RWPE2 (cell line): ENCODE results near the gene GREB1L.

Experiments
- ATAC-seq: fragments of 200-7000 bp; cut with Tn5 transposase; 3 replicates; pipeline ENCODE4 v1.9.1; 2021; ENCODE audit warnings: low read depth
- DNase-seq: peaks from one replicate; pipeline ENCODE4 v3.0.0-alpha.2; 2020; ENCODE audit warnings: low spot score
- H3K27ac ChIP-seq: fragments of 450-650 bp; 2 replicates; pipeline ENCODE4 v1.5.1; 2017; ENCODE audit warnings: mild to moderate bottlenecking; ENCODE audit not compliant: poor library complexity, severe bottlenecking
- H3K27me3 ChIP-seq: fragments of 250-450 bp; sonication (Bioruptor Pico); 2 replicates; pipeline ENCODE4 v1.5.1; 2021; ENCODE audit warnings: mild to moderate bottlenecking, moderate library complexity; ENCODE audit not compliant: insufficient read depth, poor library complexity, severe bottlenecking
- H3K36me3 ChIP-seq: fragments of 250-450 bp; sonication (Bioruptor Pico); 2 replicates; pipeline ENCODE4 v1.5.1; 2020; ENCODE audit warnings: low read depth, mild to moderate bottlenecking, moderate library complexity
- H3K4me1 ChIP-seq: fragments of 250-450 bp; sonication (Bioruptor Pico); 2 replicates; pipeline ENCODE4 v1.5.1; 2021; ENCODE audit warnings: mild to moderate bottlenecking, moderate library complexity; ENCODE audit not compliant: insufficient read depth, poor library complexity, severe bottlenecking
- H3K4me3 ChIP-seq: fragments of 250-450 bp; sonication (Bioruptor Pico); 2 replicates; pipeline ENCODE4 v1.5.1; 2021; ENCODE audit warnings: mild to moderate bottlenecking, moderate library complexity; ENCODE audit not compliant: severe bottlenecking
- H3K9me3 ChIP-seq: fragments of 250-450 bp; sonication (Bioruptor Pico); 2 replicates; pipeline ENCODE4 v1.5.1; 2021; ENCODE audit warnings: mild to moderate bottlenecking, moderate library complexity; ENCODE audit not compliant: severe bottlenecking
- CTCF ChIP-seq: fragments of 450-650 bp; IDR thresholded peaks from one replicate; pipeline ENCODE4 v1.5.1; 2017; ENCODE audit warnings: mild to moderate bottlenecking, moderate library complexity; ENCODE audit not compliant: poor library complexity, severe bottlenecking

The GREB1L gene

GRCh38 chr18:21450503-21450902 is 208.5 kb downstream of the GREB1L start:
- no peak overlapping the region for H3K4me3 ChIP-seq
- ATAC-seq (no peak), DNase-seq (no peak)
- no peak for TF ChIP-seq CTCF
- no peaks in the 10 kb centered on the region for H3K9me3 ChIP-seq
- no peaks in the 10 kb centered on the region for H3K4me1 ChIP-seq
- H3K36me3 ChIP-seq = no peaks in the 10 kb centered on the region
- no peaks in the 10 kb centered on the region for H3K27me3 ChIP-seq
- H3K27ac ChIP-seq = no peak overlapping the region

- H3K4me1 ChIP-seq = no peaks in the 10 kb centered on the region
- TF ChIP-seq CTCF = no peak
- H3K9me3 ChIP-seq = no peaks in the 10 kb centered on the region
- H3K36me3 ChIP-seq = no peaks in the 10 kb centered on the region
- no peak for DNase-seq
- peak; percentile 49; the same call in 1 of the 3 replicates for ATAC-seq
- no peak overlapping the region for H3K27ac ChIP-seq
- no peak overlapping the region for H3K4me3 ChIP-seq
- no peaks in the 10 kb centered on the region for H3K27me3 ChIP-seq
Measured at GRCh38 chr18:21450913-21451312, 208.9 kb downstream of the GREB1L start.

GRCh38 chr18:21451851-21452250 is 209.8 kb downstream of the GREB1L start:
- Histone ChIP-seq H3K27ac (no peak overlapping the region), H3K4me3 (no peak overlapping the region), H3K27me3 (no peaks in the 10 kb centered on the region), H3K4me1 (peaks cover under 1% of the 10 kb centered on the region), H3K36me3 (no peaks in the 10 kb centered on the region), H3K9me3 (no peaks in the 10 kb centered on the region)
- ATAC-seq (no peak), DNase-seq (no peak)
- no peak for TF ChIP-seq CTCF

- Histone ChIP-seq H3K9me3 (no peaks in the 10 kb centered on the region), H3K4me3 (no peak overlapping the region), H3K4me1 (peaks cover 5% of the 10 kb centered on the region), H3K27ac (no peak overlapping the region), H3K36me3 (no peaks in the 10 kb centered on the region), H3K27me3 (no peaks in the 10 kb centered on the region)
- ATAC-seq = no peak
- TF ChIP-seq CTCF = no peak
- DNase-seq = no peak
Measured at GRCh38 chr18:21452276-21452780, 210.3 kb downstream of the GREB1L start.

- DNase-seq = no peak
- ATAC-seq = no peak
- no peaks in the 10 kb centered on the region for H3K36me3 ChIP-seq
- H3K27ac ChIP-seq = no peak overlapping the region
- no peak for TF ChIP-seq CTCF
- H3K9me3 ChIP-seq = no peaks in the 10 kb centered on the region
- no peaks in the 10 kb centered on the region for H3K27me3 ChIP-seq
- peaks cover 6% of the 10 kb centered on the region for H3K4me1 ChIP-seq
- H3K4me3 ChIP-seq = no peak overlapping the region
Measured at GRCh38 chr18:21452796-21453510, 210.9 kb downstream of the GREB1L start.
